Stimulated activated CD4-positive, alpha-beta T cell treated with anti-CD3 and anti-CD28 coated beads, Interleukin-2, amount 100 ng/mL, for 4 hours (primary cell): Measurements from ENCODE around the gene AP4E1.
"Not testable (repeated sequence)": the region's sequence is repeated elsewhere in the genome, so short reads cannot be mapped to it uniquely, and the experiment has no call there.

Experiments
- DNase-seq: peaks from one replicate; pipeline ENCODE4 v3.0.0-alpha.2; 2020; ENCODE audit warnings: low read depth

AP4E1 gene

GRCh38 chr15:50908209-50909009 is at the start of gene AP4E1:
TSS of gene AP4E1 (plus strand) at chr15:50908683. CDS start at chr15:50908779, 96 bp downstream.
- DNase-seq = peak; percentile 89

- DNase-seq = no peak
These were observed 47.7 kb upstream of the AP4E1 start for GRCh38 chr15:50860824-50861223.

GRCh38 chr15:50862553-50862952 is 45.9 kb upstream of the AP4E1 start:
- DNase-seq = no peak

GRCh38 chr15:50864873-50865272 is 43.6 kb upstream of the AP4E1 start:
- no peak for DNase-seq

- DNase-seq = no peak
These were observed 42.7 kb upstream of the AP4E1 start for GRCh38 chr15:50865515-50866353.

GRCh38 chr15:50871832-50872231 is 36.7 kb upstream of the AP4E1 start:
- no peak for DNase-seq

GRCh38 chr15:50872832-50873426 is 35.6 kb upstream of the AP4E1 start:
- DNase-seq = no peak

- no peak for DNase-seq
These were observed 34.5 kb upstream of the AP4E1 start for GRCh38 chr15:50873935-50874361.

GRCh38 chr15:50875238-50875637 is 33.2 kb upstream of the AP4E1 start:
- DNase-seq = not testable (repeated sequence)

- DNase-seq = no peak
These were observed 32.1 kb upstream of the AP4E1 start for GRCh38 chr15:50876260-50876988.

GRCh38 chr15:50876989-50877360 is 31.5 kb upstream of the AP4E1 start:
- DNase-seq = peak; percentile 57

- DNase-seq = no peak
These were observed 29.4 kb upstream of the AP4E1 start for GRCh38 chr15:50879016-50879617.

- no peak for DNase-seq
These were observed 28.3 kb upstream of the AP4E1 start for GRCh38 chr15:50880206-50880605.

GRCh38 chr15:50880651-50881114 is 27.8 kb upstream of the AP4E1 start:
- no peak for DNase-seq

- DNase-seq = no peak
These were observed 27.1 kb upstream of the AP4E1 start for GRCh38 chr15:50881121-50882048.

GRCh38 chr15:50883903-50884302 is 24.6 kb upstream of the AP4E1 start:
- DNase-seq = no peak

GRCh38 chr15:50884540-50884939 is 23.9 kb upstream of the AP4E1 start:
- DNase-seq = no peak

- DNase-seq = no peak
These were observed 22.4 kb upstream of the AP4E1 start for GRCh38 chr15:50886139-50886467.

- no peak for DNase-seq
These were observed 21.7 kb upstream of the AP4E1 start for GRCh38 chr15:50886611-50887345.

- no peak for DNase-seq
These were observed 20.4 kb upstream of the AP4E1 start for GRCh38 chr15:50888054-50888453.
